ENCODE measurements around the gene CLDN19.
"Not testable (repeated sequence)": the region's sequence is repeated elsewhere in the genome, so short reads cannot be mapped to it uniquely, and the experiment has no call there.

The CLDN19 gene

DNA sequence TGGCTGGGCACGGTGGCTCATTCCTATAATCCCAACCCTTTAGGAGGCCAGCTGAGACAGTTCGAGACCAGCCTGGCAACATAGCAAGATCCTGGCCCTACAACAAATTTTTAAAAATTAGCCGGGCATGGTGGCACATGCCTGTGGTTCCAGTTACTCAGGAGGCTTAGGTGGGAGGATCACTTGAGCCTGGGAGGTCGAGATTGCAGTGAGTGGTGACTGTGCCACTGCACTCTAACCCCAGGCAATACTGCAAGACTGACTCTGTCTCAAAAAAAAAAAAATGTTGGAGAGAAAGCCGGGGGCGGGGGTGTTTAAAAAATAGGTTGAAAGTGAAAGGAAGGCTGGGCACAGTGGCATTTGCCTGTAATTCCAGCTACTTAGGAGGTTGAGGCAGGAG lies 16.5 kb downstream of the CLDN19 start:
- DNase-seq (ENCODE audit: insufficient read length, low spot score) (no peak), FAIRE-seq (no peak)
- TF ChIP-seq POLR2A (IDR thresholded peaks at IDR 0.05; ENCODE audit: low read depth, low read length): no peak

DNA sequence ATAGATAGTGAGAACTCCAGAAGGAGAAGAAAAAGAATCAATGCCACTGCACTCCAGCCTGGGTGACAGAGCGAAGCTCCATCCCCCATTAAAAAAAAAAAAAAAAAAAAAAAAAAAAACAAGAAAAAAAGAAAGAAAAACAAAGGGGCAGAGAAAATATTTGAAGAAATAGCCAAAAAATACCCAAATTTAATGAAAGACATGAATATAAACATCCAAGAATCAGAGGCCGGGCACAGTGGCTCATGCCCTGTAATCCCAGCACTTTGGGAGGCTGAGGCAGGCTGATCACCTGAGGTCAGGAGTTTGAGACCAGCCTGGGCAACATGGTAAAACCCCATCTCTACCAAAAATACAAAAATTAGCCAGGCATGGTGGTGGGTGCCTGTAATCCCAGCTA lies 17.6 kb downstream of the CLDN19 start:
- FAIRE-seq; DNase-seq (ENCODE audit: insufficient read length, low spot score): not testable (repeated sequence)

DNA sequence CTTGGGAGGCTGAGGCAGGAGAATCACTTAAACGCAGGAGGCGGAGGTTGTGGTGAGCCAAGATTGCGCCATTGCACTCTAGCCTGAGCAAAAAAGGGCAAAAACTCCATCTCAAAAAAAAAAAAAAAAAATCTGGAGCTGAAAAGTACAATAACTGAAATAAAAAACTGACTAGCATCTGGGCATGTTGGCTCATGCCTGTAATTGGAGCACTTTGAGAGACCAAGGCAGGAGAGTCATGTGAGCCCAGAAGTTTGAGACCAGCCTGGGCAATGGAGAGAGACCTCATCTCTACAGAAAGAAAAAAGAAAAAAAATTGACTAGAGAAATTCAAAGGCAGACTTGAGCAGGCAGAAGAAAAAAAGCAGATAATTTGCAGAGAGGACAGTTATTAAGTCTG lies 18.1 kb downstream of the CLDN19 start:
- DNase-seq (ENCODE audit: insufficient read length, low spot score) (no peak), FAIRE-seq (no peak)
- no peak for TF ChIP-seq POLR2A (IDR thresholded peaks at IDR 0.05; ENCODE audit: low read depth, low read length)

DNA sequence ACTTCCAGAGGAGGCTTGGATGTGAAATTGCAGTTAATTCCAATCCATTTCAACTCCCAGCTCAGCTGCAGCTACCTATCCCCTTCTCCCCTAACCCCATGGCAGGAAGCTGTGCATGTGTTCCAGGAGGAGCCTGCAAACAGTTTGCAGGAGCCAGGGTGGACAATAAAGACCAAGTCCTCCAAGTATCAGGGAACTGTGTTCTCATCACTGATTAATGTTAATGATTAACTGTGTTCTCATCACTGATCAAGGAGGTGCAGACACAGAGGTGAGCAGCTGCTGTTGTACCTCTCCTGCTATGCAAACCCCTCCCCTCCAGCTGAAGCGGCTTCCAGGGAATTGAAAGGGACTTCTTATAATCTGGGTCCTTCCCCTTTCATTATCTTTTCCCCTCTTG lies 19.2 kb downstream of the CLDN19 start:
- TF ChIP-seq POLR2A (IDR thresholded peaks at IDR 0.05; ENCODE audit: low read depth, low read length): no peak
- FAIRE-seq: no peak
- no peak for DNase-seq (ENCODE audit: insufficient read length, low spot score)

DNA sequence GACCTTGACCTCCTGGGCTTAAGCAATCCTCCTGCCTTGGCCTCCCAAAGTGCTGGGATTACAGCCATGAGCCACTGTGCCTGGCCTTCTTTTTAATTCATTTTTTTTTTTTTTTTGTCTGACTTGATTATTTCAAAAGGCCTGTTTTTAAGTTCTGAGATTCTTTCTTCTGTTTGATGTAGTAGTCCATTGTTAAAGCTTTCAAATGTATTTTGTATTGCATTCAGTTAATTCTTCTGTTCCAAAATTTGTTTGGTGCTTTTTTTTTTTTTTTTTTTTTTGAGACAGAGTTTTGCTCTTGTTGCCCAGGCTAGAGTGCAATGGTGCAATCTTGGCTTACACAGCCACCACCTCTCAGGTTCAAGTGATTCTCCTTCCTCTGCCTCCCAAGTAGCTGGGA lies 25.6 kb downstream of the CLDN19 start:
- not testable (repeated sequence) for DNase-seq (ENCODE audit: insufficient read length, low spot score); FAIRE-seq

DNA sequence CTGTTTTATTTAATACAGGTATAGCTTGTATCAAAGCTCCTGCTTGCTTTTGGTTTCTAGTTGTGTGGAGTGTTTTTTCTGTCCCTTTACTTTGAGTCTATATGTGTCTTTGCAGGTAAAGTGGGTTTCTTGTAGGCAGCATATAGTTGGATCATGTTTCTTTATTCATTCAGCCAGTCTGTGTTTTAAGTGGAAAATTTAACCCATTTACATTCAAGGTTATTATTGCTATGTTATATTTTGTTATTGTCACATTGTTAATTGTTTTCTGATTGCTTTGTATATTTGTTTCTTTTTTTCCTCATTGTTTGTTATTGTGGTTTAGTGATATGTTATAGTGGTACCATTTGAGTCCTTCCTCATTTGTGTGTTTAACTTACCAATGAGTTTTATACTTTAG lies 26.7 kb downstream of the CLDN19 start:
- no peak for FAIRE-seq
- no peak for DNase-seq (ENCODE audit: insufficient read length, low spot score)
- no peak for TF ChIP-seq POLR2A (IDR thresholded peaks at IDR 0.05; ENCODE audit: low read depth, low read length)

DNA sequence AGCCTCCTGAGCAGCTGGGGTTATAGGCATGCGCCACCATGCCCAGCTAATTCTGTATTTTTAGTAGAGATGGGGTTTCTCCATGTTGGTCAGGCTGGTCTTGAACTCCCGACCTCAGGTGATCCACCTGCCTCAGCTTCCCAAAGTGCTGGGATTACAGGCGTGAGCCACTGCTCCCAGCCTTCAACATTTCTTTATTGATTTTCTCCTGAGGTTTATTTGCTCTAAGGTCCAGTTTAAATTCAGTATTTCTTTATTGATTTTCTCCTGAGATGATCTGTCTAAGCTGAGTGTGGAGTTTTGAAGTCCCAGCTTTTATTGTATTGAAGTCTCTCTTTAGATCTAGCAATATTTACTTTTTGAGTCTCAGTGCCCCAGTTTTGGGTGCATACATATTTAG lies 27.2 kb downstream of the CLDN19 start:
- not testable (repeated sequence) for DNase-seq (ENCODE audit: insufficient read length, low spot score); FAIRE-seq

DNA sequence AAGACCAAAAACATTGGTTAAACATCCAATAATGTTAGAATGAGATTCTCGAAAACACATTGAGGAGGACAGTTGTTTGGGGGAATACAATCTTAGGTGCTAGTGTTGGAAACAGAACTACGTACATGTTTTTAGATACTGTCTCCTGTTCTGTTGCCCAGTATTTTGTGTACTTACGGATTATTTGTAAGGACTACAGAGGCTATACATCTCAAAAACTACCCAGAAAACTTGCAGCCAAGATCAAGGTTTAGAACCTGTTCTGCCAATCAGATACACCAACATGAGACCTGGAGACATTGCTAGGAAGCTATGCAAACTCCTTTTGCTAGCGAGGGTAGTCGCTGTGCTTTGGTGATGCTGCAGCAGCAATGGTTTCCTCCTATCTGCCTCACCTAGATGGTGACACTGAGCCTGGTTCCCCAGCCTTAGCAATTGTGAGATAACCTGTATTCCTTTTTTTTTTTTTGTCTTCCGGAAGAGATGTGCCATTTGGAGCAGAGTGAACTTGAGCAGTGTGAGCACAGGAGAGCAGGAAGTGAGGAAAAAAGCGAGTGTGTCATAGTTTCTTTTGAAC lies 36.1 kb downstream of the CLDN19 start:
- no peak for FAIRE-seq

DNA sequence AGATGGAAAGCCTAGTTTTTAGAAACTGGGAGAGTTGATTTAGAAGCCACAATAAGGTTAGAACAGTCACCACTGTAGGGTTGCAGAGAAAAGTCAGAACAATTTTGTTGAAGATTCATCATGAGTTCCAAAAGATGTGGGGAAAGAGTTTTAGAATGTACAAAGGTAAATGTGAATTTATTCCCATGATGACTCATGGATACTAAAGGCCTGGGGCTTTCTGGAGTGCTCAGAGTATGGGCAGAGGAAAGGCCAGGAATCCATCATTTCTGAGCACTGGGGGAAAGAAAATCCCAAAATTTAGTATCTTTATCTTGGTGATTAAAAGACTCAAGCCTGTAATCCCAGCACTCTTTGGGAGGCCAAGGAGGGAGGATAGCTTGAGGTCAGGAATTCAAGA lies 40.0 kb downstream of the CLDN19 start:
- no peak for DNase-seq (ENCODE audit: insufficient read length, low spot score)
- FAIRE-seq: no peak
- TF ChIP-seq POLR2A (IDR thresholded peaks at IDR 0.05; ENCODE audit: low read depth, low read length): no peak

More for the DNA sequence above, 36.1 kb downstream of the CLDN19 start:
- TF ChIP-seq POLR2A (IDR thresholded peaks at IDR 0.05; ENCODE audit: low read depth, low read length): no peak
- no peak for DNase-seq (ENCODE audit: insufficient read length, low spot score)

DNA sequence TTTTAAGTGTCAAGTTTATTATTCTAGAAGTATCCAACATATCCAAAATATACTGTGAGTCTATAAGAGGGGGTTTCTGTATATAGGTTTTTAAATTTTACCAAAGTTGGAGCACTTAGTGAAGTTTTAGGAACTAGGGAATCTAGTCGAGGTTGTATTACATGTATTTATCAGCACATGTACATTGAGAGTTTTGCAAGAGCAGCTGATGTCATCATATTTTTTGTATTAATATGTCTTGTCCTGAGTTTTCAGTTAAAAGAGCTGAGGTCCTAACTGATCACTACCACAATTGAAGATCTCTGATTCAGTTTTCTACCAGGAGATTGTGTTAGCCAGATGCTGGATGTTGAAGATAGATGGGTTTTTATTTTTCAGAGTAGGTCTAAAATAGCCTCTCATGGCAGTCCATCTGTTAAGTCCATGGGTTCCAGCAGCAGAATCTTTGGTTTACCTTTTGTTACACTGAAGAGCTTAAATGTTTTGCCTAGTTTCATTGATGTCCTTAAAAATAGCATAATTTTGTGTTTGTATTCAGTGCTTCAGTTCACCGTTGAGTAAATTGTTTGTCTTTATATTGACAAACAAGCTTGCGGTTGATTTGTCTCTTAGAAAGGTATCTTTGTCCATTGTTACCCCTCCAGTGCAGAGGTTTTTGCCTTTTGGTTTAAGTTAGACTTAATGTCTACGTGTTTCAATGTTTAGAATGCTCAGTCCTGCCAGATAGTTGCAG lies 41.8 kb downstream of the CLDN19 start:
- TF ChIP-seq POLR2A (IDR thresholded peaks at IDR 0.05; ENCODE audit: low read depth, low read length): no peak
- FAIRE-seq (no peak), DNase-seq (ENCODE audit: insufficient read length, low spot score) (no peak)

DNA sequence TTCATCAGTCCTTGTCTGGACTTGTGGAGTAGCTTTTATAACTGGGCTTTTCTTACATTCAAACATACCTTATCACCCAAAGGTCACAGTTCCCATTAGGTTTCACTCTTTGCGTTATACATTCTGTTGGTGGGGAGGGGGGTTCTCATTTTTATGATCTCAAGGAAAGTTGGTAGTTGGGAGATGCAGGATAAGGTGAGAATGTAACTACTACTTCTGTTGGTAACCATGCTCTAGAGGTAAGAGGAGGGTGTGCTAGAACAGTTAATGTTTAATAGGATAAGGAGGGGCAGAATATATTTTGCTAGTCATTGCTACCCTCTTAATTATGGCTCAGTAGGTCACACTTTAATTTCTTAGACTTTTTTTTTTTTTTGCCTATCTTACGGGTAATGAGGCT lies 47.1 kb downstream of the CLDN19 start:
- no peak for TF ChIP-seq POLR2A (IDR thresholded peaks at IDR 0.05; ENCODE audit: low read depth, low read length)
- no peak for DNase-seq (ENCODE audit: insufficient read length, low spot score)
- no peak for FAIRE-seq

DNA sequence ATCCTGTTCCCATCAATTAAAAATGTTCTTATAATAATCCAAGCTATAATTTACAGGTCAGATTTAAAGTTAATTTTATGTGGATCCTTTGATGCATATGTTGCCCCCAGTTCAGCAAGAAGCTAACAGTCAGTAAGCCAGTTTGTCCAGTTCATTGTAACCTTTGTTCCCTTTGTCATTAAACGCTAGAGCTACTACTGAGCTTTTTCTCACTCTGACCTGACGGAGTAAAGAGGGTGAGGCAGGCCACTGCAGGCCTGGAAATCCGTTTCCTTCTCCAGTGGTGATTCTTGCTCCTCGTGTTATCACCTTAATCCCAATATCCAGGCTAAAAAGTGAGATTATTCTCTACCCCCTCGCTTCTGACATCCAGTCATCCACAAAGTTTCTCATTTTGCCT lies 47.6 kb downstream of the CLDN19 start:
- TF ChIP-seq POLR2A (IDR thresholded peaks at IDR 0.05; ENCODE audit: low read depth, low read length): no peak
- FAIRE-seq (no peak), DNase-seq (ENCODE audit: insufficient read length, low spot score) (no peak)

DNA sequence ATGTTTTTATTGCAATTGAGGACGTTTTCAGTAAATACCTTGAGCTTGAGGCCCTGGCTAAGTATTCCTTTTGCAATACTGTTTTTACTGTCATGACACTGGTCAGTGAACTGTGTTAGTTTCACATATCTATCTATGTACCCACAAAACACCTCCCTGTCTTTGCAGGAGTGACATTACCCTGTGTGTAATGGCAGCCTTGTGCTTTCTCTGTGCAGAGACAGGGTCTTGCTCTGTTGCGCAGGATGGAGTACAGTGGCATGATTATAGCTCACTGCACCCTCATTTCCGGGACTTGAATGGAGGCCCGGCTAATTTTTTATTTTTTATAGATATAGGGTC lies 48.9 kb downstream of the CLDN19 start:
- no peak for FAIRE-seq
- no peak for DNase-seq (ENCODE audit: insufficient read length, low spot score)
- no peak for TF ChIP-seq POLR2A (IDR thresholded peaks at IDR 0.05; ENCODE audit: low read depth, low read length)

DNA sequence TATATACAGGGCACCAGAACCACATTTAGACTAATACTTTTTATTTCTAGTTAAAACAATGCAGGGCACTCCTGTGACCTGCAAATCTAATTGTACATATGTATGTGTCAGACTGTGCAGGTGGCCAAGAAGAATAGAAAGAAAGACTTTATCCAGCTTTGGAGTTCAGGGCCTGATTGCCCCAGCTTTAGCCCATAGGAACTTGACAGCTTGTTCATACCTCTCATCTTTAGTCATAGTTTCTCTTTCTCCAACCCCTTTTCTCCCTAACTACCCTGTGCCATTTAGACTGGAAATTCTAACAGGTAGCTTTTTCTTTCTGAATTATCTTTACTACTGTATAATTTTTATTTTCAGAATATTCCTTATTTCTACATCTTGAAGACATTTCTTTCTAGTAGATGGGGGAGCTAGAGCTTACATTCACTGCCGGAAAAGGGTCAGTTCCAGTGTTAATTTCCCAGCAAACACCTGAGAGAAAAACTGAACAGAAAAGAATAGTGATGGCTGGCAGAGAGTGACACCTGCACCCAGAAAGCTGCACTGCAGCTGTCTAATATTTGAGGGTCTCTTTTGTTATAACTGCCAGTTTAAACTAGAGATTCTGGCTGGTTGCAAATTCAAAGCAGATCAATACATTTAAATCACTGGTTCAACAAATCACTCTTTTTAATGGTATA lies 49.4 kb downstream of the CLDN19 start:
- DNase-seq (ENCODE audit: insufficient read length, low spot score) (no peak), FAIRE-seq (peak; percentile 36)
- no peak for TF ChIP-seq POLR2A (IDR thresholded peaks at IDR 0.05; ENCODE audit: low read depth, low read length)

DNA sequence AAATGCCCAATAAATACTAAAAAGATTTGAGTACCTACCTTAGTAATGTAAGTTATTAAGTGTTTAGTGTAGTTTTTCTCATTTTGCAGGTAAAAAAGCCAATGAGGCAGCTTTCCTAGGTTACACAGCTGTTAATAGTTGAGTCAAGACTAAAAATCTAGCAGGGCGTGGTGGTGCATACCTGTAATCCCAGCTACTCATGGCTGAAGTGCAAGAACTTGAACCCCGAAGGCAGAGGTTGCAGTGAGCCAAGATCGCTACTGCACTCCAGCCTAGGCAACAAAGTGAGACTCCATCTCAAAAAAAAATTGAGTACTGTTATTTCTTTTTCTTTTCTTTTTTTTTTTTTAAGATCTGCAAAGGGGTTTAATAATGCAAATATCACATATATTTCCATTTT lies 50.1 kb downstream of the CLDN19 start:
- DNase-seq (ENCODE audit: insufficient read length, low spot score) (no peak), FAIRE-seq (no peak)
- TF ChIP-seq POLR2A (IDR thresholded peaks at IDR 0.05; ENCODE audit: low read depth, low read length): no peak

Data from H54 (cell line).